NCI-H748 treated with DMSO at 0.1 percent for 48 hours (cell line): ENCODE data around the gene NAPG.
"Not testable (repeated sequence)": the region's sequence is repeated elsewhere in the genome, so short reads cannot be mapped to it uniquely, and the experiment has no call there.

Experiments
- DNase-seq: peaks from one replicate; lab custom pipeline; 2025; lab: John Stamatoyannopoulos, UW

The NAPG gene

DNA sequence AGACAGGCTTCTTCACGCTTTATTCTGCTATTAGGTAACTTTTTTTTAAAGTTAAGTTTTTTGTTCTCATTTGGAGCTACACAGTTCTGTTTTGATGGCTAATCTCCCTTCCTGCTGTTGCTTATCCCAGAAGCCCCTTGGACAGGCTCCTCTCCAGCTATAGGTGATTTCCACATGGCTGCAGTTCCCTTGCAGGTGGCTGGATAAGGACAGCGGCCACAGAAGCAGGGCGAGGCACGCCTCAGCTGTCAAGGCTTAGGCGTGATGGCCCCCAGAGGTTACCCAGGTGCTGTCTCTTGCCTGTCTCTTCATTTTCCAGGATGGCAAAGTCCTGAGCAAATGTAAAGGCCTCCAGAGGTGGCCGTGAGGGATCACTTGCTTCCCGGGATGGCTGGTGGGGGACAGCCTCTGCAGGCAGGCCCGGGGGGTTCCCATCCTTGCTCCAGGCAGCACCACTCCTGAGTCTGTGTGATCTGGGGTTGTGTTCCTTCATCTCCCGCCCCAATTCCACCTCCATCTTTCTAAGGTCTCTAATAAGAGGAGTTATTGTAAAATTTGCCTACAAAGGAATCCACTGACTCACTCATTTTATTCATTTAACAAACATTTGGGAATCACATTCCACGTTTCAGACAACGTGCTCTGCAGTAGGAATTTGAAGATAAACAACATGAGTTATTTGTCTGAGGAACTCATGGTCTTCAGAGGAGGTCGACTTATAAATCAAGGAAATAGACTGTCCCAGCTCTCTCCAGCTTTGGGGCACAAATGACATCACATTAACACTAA lies 53.4 kb downstream of the NAPG start:
- DNase-seq: no peak

DNA sequence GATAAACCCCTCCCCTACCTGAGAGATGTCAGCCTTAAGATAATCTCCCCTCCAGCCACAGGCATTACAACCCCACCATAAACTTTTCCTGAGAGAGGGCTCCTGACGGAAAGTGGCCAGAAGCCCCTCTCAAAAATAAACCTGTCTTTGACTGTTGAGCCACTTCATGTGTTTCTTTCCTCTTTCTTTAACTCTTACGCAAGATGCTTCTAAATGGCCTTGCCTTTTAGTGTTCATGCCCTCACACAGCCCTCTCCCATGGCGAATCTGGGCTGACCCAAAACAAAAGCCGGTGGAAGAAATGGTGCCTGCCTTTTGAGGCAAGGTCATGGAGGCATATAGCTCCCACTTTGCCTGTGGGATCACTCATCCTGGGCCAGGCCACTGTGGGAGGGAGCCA lies 54.4 kb downstream of the NAPG start:
- no peak for DNase-seq

DNA sequence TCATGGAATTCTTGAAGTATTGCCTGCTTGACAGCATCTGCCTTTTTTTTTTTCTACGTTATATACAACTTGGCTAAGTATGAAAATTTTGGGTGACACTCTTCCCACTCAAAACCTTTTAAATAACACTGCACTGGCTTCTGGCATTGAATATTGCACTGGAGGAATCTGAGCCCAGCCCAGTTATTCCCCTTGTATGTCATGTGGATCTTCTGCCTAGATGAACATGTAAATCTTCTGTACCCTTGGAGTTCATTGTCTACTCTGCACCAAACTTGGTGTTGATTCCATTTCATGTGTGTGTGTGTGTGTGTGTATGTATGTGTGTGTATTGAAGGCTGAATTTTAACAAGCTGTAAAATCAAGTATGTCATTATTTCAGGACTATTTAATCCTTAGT lies 59.4 kb downstream of the NAPG start:
- DNase-seq: no peak

DNA sequence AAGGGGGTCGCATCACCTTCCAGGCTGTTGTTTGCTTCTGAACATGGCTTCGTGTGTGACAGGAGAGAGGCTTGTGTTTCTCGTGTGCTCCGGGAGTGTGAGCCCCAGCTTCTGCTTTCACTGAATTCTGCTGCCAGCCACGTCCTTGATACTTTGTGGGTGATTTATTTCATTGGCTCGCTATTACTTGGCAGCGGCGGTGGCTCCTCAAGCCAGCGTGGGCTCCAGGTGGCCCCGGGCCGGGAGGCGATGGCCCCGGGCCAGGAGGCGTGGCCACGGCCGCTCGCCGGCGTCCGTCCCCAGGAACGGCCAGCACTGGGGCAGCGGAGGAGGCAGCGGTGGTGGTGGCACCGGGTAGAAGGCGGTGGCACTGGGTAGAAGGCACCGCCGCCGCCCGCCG lies 63.1 kb downstream of the NAPG start:
- DNase-seq: peak; percentile 27

DNA sequence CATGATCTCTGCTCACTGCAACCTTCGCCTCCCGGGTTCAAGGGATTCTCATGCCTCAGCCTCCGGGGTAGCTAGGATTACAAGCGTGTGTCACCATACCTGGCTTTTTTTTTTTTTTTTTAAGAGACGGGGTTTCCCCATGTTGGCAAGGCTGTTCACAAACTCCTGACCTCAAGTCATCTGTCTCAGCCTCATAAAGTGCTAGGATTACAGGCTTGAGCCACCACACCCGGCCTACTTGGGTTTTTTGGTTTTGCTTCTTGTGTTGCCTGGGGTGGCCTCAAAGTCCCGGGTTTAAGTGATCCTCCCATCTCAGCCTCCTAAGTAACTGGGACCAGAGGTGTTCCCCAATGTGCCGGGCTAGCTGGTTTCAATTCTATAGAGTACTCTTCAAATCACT lies 64.6 kb downstream of the NAPG start:
- no peak for DNase-seq

DNA sequence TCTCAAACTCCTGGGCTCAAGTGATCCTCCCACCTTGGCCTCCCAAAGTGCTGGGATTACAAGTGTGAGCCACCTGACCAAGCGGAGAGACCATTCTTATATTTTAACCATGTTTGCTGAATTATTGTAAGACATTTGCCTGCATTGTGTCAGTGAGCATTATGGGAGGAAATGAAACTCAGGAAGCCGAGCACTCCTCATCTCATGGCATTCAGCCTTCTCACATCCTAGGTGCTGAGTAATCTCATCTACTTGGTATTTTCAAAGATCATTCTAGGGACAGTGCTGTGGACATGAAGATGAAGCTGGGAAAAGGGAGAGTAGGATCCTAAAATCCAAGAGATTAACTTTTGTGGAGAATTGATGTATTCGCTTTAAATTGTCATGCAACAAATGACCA lies 66.1 kb downstream of the NAPG start:
- DNase-seq: no peak

DNA sequence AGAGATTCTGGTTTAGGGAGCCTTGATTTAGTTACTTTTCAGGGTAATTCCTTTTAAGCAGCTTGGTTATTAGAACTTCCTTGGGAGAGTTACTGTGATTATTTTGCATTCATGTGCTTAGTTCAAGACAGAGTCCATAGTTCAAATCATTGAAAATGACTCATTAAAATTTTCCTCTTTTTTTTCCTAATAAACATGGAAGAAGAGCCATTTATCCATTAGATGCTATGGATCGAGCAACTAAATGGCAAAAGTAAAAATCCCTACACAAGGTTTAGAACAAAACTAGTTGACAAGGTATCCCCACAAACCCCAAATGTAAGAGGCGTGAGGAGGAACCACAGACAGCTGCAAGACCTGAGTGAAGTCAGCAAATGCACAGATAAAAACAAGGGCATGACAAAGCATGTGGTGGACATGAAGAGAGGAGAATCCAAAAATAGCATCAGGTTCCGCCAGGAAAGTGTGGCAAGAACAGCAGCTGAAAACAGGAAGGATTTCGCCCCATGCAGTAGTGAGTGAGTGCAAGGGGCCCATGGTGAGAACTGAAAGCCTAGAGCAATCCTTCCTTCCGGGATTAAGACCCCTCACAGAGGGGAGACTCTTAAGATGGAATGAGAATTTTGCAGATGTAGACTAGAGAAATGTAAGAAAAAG lies 67.7 kb downstream of the NAPG start:
- DNase-seq: not testable (repeated sequence)

DNA sequence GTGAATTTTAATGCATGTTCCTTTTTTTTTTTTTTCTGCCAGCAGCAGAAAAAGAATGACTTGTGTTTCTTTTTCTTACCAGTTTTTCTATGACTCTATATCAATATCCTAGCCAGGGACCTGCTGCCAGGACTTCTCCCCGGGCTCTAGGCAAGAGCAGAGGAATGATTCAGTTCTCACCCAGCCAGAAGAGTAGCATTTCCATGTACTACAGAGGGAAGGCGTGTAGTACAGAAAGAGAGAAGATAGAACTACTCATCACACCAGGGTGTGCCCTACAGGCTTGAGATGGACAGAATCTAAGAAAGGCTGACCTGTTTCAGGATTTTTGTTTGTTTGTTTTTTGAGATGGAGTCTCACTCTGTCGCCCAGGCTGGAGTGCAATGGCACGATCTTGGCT lies 70.1 kb downstream of the NAPG start:
- DNase-seq: not testable (repeated sequence)

DNA sequence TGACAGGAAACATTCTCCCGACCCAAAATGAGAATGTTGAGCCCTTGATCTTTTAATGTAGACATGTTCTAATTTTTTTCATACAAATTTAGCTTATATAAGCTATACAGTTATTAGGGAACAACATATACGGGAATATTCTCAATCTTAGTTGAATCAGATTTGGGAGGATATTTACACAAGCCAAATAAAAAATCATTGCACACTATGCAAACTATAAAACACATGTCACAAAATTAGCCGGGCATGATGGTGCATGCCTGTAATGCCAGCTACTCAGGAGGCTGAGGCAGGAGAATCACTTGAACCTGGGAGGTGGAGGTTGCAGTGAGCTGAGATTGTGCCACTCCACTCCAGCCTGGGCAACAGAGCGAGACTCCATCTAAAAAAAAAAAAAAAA lies 71.9 kb downstream of the NAPG start:
- DNase-seq: not testable (repeated sequence)

DNA sequence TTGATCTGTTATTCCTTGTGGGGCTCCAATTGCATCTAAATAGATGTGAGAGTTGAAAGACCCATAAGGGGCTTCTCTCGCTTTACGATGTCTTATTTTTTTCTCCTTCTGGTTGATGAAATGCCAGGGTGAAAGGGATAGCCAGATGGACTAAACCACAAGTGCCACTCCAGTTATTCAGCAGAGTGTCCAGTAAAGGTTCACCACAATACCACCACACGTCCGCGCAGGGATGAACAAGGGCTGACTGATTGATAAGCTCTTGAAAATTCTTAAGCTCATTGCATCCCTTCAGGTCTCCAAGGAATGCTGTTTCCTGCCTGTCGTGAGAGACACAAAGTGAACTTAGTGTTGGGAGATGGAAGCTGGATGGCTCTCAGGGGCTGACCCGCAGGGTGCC lies 74.9 kb downstream of the NAPG start:
- not testable (repeated sequence) for DNase-seq
